Myocyte (in vitro differentiated cells): ENCODE results near the gene NTRK3. TPM values are rescaled to one million over a fixed set of nuclear protein-coding genes. Genes with fewer than 3 reads are reported as not detected.

Experiments
- DNase-seq: peaks from one replicate; pipeline ENCODE4 v3.0.0-alpha.2; 2012; ENCODE audit warnings: low read depth
- total RNA-seq: library from RNA; depleted of rRNA; stranded (reverse); fragments of >200 nt; gene quantifications from 2 replicates; pipeline ENCODE4 v1.2.3, GENCODE V29; 2014

Gene NTRK3
- total RNA-seq, 1 donor from 2014 or later, result 0.32 TPM

GRCh38 chr15:88126695-88127431, 129.7 kb downstream of the NTRK3 start:
- peak; percentile 86 for DNase-seq

- DNase-seq, result no peak
Observed at GRCh38 chr15:88125576-88125975, 131.0 kb downstream of the NTRK3 start.

- no peak for DNase-seq
Observed at GRCh38 chr15:88124199-88124598, 132.3 kb downstream of the NTRK3 start.

GRCh38 chr15:88121968-88122530, 134.5 kb downstream of the NTRK3 start:
- no peak for DNase-seq

- DNase-seq, result no peak
Observed at GRCh38 chr15:88120026-88120425, 136.5 kb downstream of the NTRK3 start.

- DNase-seq, result no peak
Observed at GRCh38 chr15:88118741-88119140, 137.8 kb downstream of the NTRK3 start.

GRCh38 chr15:88118035-88118434, 138.5 kb downstream of the NTRK3 start:
- peak; percentile 22 for DNase-seq

- peak; percentile 35 for DNase-seq
Observed at GRCh38 chr15:88115486-88116152, 140.9 kb downstream of the NTRK3 start.

- DNase-seq, result peak; percentile 93
Observed at GRCh38 chr15:88113613-88114308, 142.8 kb downstream of the NTRK3 start.

- no peak for DNase-seq
Observed at GRCh38 chr15:88108991-88109390, 147.5 kb downstream of the NTRK3 start.

GRCh38 chr15:88108477-88108876, 148.1 kb downstream of the NTRK3 start:
- no peak for DNase-seq

- DNase-seq, result no peak
Observed at GRCh38 chr15:88106074-88106473, 150.5 kb downstream of the NTRK3 start.

- no peak for DNase-seq
Observed at GRCh38 chr15:88104357-88104756, 152.2 kb downstream of the NTRK3 start.

- DNase-seq, result no peak
Observed at GRCh38 chr15:88100181-88100580, 156.4 kb downstream of the NTRK3 start.

GRCh38 chr15:88098361-88098760, 158.2 kb downstream of the NTRK3 start:
- no peak for DNase-seq

- DNase-seq, result no peak
Observed at GRCh38 chr15:88091444-88092016, 165.0 kb downstream of the NTRK3 start.

GRCh38 chr15:88090481-88091011, 166.0 kb downstream of the NTRK3 start:
- DNase-seq, result peak; percentile 23

- DNase-seq, result no peak
Observed at GRCh38 chr15:88089731-88090130, 166.8 kb downstream of the NTRK3 start.

- peak; percentile 20 for DNase-seq
Observed at GRCh38 chr15:88089024-88089620, 167.4 kb downstream of the NTRK3 start.

GRCh38 chr15:88083811-88084760, 172.5 kb downstream of the NTRK3 start:
- no peak for DNase-seq
